Sigmoid colon (tissue), 4 donors: ENCODE measurements around the gene RASL10A.

Experiments
- POLR2A ChIP-seq, 2 donors: fragments of 450-650 bp; IDR thresholded peaks; one replicate each; pipeline ENCODE4 v1.6.1; 2016; ENCODE audit warnings: antibody characterized with exemption in 2 of 2, mild to moderate bottlenecking in 2 of 2, moderate library complexity in 2 of 2
- POLR2AphosphoS5 ChIP-seq, 4 donors: sonication (generic); formaldehyde crosslinking; IDR thresholded peaks; one replicate each; pipeline ENCODE4 v1.6.1; 2017; ENCODE audit warnings: antibody characterized with exemption in 4 of 4
- TF ChIP-seq, protein P1 (sequence below), 4 experiments: fragments of 450-650 bp in 3 of 4; fragments of 200-600 bp in 1 of 4; IDR thresholded peaks; one replicate each; pipeline ENCODE4 v1.5.1; 2016 to 2019; ENCODE audit warnings: antibody characterized with exemption in 4 of 4, mild to moderate bottlenecking in 3 of 4, moderate library complexity in 2 of 4

DNA sequence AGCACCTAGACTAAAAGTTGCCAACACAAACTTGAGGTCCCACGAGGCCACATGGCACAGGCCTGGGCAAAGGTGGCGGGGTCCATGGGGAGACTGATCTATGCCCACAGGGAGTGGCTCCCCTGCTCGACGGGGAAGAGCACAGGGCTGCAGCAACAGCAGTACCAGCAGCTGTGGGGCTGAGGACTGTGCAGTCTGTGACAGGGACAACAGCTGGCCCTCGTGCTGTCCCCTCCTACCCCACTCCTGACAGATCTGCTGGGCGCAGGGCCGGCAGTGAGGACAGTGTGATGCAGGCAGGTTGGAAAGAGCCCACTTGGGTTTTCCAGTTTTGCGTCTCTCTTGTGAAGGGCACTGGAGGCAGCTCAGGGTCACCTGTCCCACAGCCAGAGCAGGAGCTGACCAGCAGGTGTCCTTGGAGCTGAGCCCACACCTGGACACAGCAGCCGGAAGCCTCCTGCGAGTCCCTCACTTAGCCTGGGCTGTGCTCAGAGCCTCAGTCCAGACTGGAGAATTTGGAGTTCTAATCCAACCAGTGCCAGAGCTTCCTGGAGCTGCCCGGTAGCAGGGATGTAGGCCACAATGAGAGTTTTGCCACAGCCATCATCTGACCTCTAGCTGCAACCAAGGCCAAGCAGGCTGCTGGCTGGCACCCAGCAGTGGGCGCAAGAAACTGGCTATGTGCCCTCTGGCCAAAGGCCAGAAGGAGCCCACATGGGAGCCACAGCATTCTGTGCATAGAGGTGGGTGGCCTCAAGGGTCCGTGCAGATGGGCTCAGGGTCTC, 12.6 kb downstream of the RASL10A start:
- TF ChIP-seq, protein P1, sequence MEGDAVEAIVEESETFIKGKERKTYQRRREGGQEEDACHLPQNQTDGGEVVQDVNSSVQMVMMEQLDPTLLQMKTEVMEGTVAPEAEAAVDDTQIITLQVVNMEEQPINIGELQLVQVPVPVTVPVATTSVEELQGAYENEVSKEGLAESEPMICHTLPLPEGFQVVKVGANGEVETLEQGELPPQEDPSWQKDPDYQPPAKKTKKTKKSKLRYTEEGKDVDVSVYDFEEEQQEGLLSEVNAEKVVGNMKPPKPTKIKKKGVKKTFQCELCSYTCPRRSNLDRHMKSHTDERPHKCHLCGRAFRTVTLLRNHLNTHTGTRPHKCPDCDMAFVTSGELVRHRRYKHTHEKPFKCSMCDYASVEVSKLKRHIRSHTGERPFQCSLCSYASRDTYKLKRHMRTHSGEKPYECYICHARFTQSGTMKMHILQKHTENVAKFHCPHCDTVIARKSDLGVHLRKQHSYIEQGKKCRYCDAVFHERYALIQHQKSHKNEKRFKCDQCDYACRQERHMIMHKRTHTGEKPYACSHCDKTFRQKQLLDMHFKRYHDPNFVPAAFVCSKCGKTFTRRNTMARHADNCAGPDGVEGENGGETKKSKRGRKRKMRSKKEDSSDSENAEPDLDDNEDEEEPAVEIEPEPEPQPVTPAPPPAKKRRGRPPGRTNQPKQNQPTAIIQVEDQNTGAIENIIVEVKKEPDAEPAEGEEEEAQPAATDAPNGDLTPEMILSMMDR (IDR thresholded peaks at IDR 0.05): no peak
- TF ChIP-seq POLR2A (IDR thresholded peaks at IDR 0.05) (no peak), POLR2AphosphoS5 (IDR thresholded peaks at IDR 0.05) (no peak)
